HepG2 (cell line): Measurements from ENCODE around the gene TMEM107. TPM values are rescaled to one million over a fixed set of nuclear protein-coding genes. Genes with fewer than 3 reads are reported as not detected.

Experiments
- NFKBIZ ChIP-seq: IDR thresholded peaks from 2 replicates; pipeline ENCODE4 v1.6.1; 2018; ENCODE audit warnings: missing genetic modification reagents, missing compliant biosample characterization
- RFX5 ChIP-seq: IDR thresholded peaks from 2 replicates; pipeline ENCODE4 v1.6.1; 2011; ENCODE audit warnings: low read depth, low read length, improper control_type of control experiment
- ZBTB3 ChIP-seq: sonication (generic); formaldehyde crosslinking; IDR thresholded peaks from 2 replicates; pipeline ENCODE4 v1.4.0; 2020; ENCODE audit warnings: low read depth, mild to moderate bottlenecking, moderate library complexity, missing genetic modification reagents, borderline replicate concordance
- ZNF253 ChIP-seq: sonication (generic); formaldehyde crosslinking; IDR thresholded peaks from 2 replicates; pipeline ENCODE4 v1.8.0; 2022; ENCODE audit warnings: mild to moderate bottlenecking, missing genetic modification reagents, borderline replicate concordance
- ZNF670 ChIP-seq: sonication (generic); formaldehyde crosslinking; IDR thresholded peaks from 2 replicates; pipeline ENCODE4 v1.8.0; 2022; ENCODE audit warnings: mild to moderate bottlenecking, missing genetic modification reagents, borderline replicate concordance
- ZNF747 ChIP-seq: sonication (generic); formaldehyde crosslinking; IDR thresholded peaks from 2 replicates; pipeline ENCODE4 v1.8.1; 2023; ENCODE audit warnings: missing genetic modification reagents, mild to moderate bottlenecking, borderline replicate concordance
- polyA plus RNA-seq, 8 experiments: library from polyadenylated mRNA; depleted of rRNA in 3 of 8; stranded (reverse) in 7 of 8; unstranded in 1 of 8; fragments of >200 nt; fragmentation: Illumina TruSeq in 4 of 8; extraction: Trizol in 4 of 8; gene quantifications; 2 replicates each; pipeline versions ENCODE4 v1.2.1 to v1.2.3, GENCODE V29; 2011 to 2016; ENCODE audit warnings: low read depth in 4 of 8, missing spikeins in 1 of 8, mixed read lengths in 1 of 8; ENCODE audit not compliant: insufficient read depth in 1 of 8
- total RNA-seq, 5 experiments: library from RNA; depleted of rRNA; stranded (reverse); fragments of >200 nt; fragmentation: Illumina TruSeq; extraction: Trizol; gene quantifications; 2 replicates each; pipeline ENCODE4 v1.2.3, GENCODE V29; 2016; ENCODE audit warnings: low read depth in 1 of 5
- TF ChIP-seq, protein P1 (sequence below): sonication (generic); formaldehyde crosslinking; IDR thresholded peaks from 2 replicates; pipeline ENCODE4 v1.9.0; 2021; ENCODE audit warnings: mild to moderate bottlenecking, missing genetic modification reagents
- TF ChIP-seq, protein P2 (sequence below): sonication (generic); formaldehyde crosslinking; IDR thresholded peaks from 2 replicates; pipeline ENCODE4 v1.4.0; 2020; ENCODE audit warnings: missing genetic modification reagents
- TF ChIP-seq, protein P3 (sequence below): sonication (generic); formaldehyde crosslinking; IDR thresholded peaks from 2 replicates; pipeline ENCODE4 v1.4.0; 2020; ENCODE audit warnings: mild to moderate bottlenecking, missing genetic modification reagents
- TF ChIP-seq, protein P4 (sequence below): IDR thresholded peaks from 2 replicates; pipeline ENCODE4 v1.6.1; 2018; ENCODE audit warnings: missing genetic modification reagents
- TF ChIP-seq, protein P5 (sequence below): sonication (generic); formaldehyde crosslinking; IDR thresholded peaks from 2 replicates; pipeline ENCODE4 v1.5.1; 2020; ENCODE audit warnings: missing genetic modification reagents, mild to moderate bottlenecking, borderline replicate concordance
- TF ChIP-seq, protein P6 (sequence below): IDR thresholded peaks from 2 replicates; pipeline ENCODE4 v1.6.1; 2016; ENCODE audit warnings: control low read depth

TMEM107 gene
- total and polyA plus RNA-seq, 2 of the 13 experiments (the other 11 are each of a cell fraction or from before 2014, with no cell fraction given) = 7.2 to 15.3 TPM

DNA sequence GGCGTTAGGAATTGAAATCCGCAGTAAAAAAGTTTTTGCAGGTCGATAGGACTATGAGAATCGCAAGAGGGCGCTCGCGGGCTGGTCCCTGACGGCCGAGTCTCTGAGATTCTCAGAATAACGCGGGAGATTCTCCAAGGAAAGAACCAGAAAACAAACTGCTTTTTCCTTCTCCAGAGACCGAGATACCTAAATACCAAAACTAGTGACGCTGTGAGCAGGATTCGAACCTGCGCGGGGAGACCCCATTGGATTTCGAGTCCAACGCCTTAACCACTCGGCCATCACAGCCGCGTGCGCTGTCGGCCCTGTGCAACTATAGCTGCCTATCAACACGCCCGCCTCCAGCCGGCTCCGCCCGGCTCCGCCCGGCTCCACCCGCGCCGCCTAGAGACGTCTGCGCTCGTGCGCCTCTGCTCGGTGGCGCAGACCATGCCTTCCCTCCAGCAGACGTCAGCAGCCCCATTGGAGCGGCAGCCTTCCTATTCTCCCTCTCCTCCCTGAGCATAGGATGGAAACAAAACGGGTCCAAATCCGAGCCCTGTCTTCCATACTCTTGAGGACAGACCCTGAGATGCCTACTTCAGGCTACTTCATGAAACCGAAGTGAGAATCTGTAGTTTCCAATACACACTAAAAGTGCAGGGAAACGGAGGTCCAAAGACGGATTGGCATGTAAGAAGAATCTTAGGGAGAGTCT, 37.4 kb downstream of the TMEM107 start (continued):
- TF ChIP-seq, protein P1, sequence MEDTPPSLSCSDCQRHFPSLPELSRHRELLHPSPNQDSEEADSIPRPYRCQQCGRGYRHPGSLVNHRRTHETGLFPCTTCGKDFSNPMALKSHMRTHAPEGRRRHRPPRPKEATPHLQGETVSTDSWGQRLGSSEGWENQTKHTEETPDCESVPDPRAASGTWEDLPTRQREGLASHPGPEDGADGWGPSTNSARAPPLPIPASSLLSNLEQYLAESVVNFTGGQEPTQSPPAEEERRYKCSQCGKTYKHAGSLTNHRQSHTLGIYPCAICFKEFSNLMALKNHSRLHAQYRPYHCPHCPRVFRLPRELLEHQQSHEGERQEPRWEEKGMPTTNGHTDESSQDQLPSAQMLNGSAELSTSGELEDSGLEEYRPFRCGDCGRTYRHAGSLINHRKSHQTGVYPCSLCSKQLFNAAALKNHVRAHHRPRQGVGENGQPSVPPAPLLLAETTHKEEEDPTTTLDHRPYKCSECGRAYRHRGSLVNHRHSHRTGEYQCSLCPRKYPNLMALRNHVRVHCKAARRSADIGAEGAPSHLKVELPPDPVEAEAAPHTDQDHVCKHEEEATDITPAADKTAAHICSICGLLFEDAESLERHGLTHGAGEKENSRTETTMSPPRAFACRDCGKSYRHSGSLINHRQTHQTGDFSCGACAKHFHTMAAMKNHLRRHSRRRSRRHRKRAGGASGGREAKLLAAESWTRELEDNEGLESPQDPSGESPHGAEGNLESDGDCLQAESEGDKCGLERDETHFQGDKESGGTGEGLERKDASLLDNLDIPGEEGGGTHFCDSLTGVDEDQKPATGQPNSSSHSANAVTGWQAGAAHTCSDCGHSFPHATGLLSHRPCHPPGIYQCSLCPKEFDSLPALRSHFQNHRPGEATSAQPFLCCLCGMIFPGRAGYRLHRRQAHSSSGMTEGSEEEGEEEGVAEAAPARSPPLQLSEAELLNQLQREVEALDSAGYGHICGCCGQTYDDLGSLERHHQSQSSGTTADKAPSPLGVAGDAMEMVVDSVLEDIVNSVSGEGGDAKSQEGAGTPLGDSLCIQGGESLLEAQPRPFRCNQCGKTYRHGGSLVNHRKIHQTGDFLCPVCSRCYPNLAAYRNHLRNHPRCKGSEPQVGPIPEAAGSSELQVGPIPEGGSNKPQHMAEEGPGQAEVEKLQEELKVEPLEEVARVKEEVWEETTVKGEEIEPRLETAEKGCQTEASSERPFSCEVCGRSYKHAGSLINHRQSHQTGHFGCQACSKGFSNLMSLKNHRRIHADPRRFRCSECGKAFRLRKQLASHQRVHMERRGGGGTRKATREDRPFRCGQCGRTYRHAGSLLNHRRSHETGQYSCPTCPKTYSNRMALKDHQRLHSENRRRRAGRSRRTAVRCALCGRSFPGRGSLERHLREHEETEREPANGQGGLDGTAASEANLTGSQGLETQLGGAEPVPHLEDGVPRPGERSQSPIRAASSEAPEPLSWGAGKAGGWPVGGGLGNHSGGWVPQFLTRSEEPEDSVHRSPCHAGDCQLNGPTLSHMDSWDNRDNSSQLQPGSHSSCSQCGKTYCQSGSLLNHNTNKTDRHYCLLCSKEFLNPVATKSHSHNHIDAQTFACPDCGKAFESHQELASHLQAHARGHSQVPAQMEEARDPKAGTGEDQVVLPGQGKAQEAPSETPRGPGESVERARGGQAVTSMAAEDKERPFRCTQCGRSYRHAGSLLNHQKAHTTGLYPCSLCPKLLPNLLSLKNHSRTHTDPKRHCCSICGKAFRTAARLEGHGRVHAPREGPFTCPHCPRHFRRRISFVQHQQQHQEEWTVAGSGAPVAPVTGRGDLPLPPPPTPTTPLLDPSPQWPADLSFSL (CRISPR knock-in tag) = no peak
- TF ChIP-seq ZNF253 (no peak), RFX5 (no peak), ZNF670 (CRISPR knock-in tag) (0 out of 2 replicates have a peak, but pooled peaks have one; percentile 45), ZBTB3 (CRISPR knock-in tag) (no peak), NFKBIZ (no peak), ZNF747 (CRISPR knock-in tag) (peak; percentile 78; the same call in 1 of the 2 replicates)
- TF ChIP-seq, protein P2, sequence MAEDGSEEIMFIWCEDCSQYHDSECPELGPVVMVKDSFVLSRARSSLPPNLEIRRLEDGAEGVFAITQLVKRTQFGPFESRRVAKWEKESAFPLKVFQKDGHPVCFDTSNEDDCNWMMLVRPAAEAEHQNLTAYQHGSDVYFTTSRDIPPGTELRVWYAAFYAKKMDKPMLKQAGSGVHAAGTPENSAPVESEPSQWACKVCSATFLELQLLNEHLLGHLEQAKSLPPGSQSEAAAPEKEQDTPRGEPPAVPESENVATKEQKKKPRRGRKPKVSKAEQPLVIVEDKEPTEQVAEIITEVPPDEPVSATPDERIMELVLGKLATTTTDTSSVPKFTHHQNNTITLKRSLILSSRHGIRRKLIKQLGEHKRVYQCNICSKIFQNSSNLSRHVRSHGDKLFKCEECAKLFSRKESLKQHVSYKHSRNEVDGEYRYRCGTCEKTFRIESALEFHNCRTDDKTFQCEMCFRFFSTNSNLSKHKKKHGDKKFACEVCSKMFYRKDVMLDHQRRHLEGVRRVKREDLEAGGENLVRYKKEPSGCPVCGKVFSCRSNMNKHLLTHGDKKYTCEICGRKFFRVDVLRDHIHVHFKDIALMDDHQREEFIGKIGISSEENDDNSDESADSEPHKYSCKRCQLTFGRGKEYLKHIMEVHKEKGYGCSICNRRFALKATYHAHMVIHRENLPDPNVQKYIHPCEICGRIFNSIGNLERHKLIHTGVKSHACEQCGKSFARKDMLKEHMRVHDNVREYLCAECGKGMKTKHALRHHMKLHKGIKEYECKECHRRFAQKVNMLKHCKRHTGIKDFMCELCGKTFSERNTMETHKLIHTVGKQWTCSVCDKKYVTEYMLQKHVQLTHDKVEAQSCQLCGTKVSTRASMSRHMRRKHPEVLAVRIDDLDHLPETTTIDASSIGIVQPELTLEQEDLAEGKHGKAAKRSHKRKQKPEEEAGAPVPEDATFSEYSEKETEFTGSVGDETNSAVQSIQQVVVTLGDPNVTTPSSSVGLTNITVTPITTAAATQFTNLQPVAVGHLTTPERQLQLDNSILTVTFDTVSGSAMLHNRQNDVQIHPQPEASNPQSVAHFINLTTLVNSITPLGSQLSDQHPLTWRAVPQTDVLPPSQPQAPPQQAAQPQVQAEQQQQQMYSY (CRISPR knock-in tag) = no peak; the same call in 1 of the 2 replicates
- TF ChIP-seq, protein P3, sequence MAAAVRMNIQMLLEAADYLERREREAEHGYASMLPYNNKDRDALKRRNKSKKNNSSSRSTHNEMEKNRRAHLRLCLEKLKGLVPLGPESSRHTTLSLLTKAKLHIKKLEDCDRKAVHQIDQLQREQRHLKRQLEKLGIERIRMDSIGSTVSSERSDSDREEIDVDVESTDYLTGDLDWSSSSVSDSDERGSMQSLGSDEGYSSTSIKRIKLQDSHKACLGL (CRISPR knock-in tag) = peak; percentile 38; the same call in 1 of the 2 replicates
- TF ChIP-seq, protein P4, sequence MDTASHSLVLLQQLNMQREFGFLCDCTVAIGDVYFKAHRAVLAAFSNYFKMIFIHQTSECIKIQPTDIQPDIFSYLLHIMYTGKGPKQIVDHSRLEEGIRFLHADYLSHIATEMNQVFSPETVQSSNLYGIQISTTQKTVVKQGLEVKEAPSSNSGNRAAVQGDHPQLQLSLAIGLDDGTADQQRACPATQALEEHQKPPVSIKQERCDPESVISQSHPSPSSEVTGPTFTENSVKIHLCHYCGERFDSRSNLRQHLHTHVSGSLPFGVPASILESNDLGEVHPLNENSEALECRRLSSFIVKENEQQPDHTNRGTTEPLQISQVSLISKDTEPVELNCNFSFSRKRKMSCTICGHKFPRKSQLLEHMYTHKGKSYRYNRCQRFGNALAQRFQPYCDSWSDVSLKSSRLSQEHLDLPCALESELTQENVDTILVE (CRISPR knock-in tag) = no peak
- TF ChIP-seq, protein P5, sequence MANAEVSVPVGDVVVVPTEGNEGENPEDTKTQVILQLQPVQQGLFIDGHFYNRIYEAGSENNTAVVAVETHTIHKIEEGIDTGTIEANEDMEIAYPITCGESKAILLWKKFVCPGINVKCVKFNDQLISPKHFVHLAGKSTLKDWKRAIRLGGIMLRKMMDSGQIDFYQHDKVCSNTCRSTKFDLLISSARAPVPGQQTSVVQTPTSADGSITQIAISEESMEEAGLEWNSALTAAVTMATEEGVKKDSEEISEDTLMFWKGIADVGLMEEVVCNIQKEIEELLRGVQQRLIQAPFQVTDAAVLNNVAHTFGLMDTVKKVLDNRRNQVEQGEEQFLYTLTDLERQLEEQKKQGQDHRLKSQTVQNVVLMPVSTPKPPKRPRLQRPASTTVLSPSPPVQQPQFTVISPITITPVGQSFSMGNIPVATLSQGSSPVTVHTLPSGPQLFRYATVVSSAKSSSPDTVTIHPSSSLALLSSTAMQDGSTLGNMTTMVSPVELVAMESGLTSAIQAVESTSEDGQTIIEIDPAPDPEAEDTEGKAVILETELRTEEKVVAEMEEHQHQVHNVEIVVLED = peak; percentile 72; the same call in 1 of the 2 replicates
- TF ChIP-seq, protein P6, sequence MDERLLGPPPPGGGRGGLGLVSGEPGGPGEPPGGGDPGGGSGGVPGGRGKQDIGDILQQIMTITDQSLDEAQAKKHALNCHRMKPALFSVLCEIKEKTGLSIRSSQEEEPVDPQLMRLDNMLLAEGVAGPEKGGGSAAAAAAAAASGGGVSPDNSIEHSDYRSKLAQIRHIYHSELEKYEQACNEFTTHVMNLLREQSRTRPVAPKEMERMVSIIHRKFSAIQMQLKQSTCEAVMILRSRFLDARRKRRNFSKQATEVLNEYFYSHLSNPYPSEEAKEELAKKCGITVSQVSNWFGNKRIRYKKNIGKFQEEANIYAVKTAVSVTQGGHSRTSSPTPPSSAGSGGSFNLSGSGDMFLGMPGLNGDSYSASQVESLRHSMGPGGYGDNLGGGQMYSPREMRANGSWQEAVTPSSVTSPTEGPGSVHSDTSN (CRISPR knock-in tag) = no peak; the same call in 1 of the 2 replicates
